Aorta (tissue), 5 donors: ENCODE data around the gene REXO1. TPM values are rescaled to one million over a fixed set of nuclear protein-coding genes. Genes with fewer than 3 reads are reported as not detected.
"Not testable (repeated sequence)": the region's sequence is repeated elsewhere in the genome, so short reads cannot be mapped to it uniquely, and the experiment has no call there.

Experiments used
- ATAC-seq: fragments of 200-7000 bp; cut with Tn5 transposase; one replicate; pipeline ENCODE4 v1.9.1; 2022; ENCODE audit warnings: moderate library complexity; ENCODE audit not compliant: low FRiP score
- DNase-seq, 2 donors: peaks; one replicate each; pipeline ENCODE4 v3.0.0-alpha.2; 2020
- H3K27ac ChIP-seq, 2 donors: one replicate each; pipeline ENCODE4 v1.5.1; 2013; ENCODE audit warnings: low read length in 2 of 2, mild to moderate bottlenecking in 2 of 2, moderate library complexity in 2 of 2, control low read depth in 1 of 2, inconsistent platforms in 1 of 2, low read depth in 1 of 2
- H3K27me3 ChIP-seq, 2 donors: one replicate each; pipeline ENCODE4 v1.6.1; 2013; ENCODE audit warnings: control low read depth in 1 of 2, low read length in 1 of 2, mild to moderate bottlenecking in 1 of 2, moderate library complexity in 1 of 2; ENCODE audit not compliant: insufficient read depth in 2 of 2, control insufficient read depth in 1 of 2
- H3K36me3 ChIP-seq, 2 donors: one replicate each; pipeline ENCODE4 v1.6.1; 2013; ENCODE audit warnings: control low read depth in 1 of 2, low read length in 1 of 2, mild to moderate bottlenecking in 1 of 2; ENCODE audit not compliant: insufficient read depth in 2 of 2, control insufficient read depth in 1 of 2
- H3K4me1 ChIP-seq, 2 donors: one replicate each; pipeline ENCODE4 v1.6.1; 2013; ENCODE audit warnings: low read length in 2 of 2, control low read depth in 1 of 2, mild to moderate bottlenecking in 1 of 2, moderate library complexity in 1 of 2; ENCODE audit not compliant: insufficient read depth in 2 of 2, control insufficient read depth in 1 of 2
- H3K4me3 ChIP-seq, 2 donors: one replicate each; pipeline ENCODE4 v1.5.1; 2013; ENCODE audit warnings: low read length in 2 of 2, control low read depth in 1 of 2, mild to moderate bottlenecking in 1 of 2
- H3K9me3 ChIP-seq: one replicate; pipeline ENCODE4 v1.6.1; 2013; ENCODE audit warnings: mild to moderate bottlenecking, low read length; ENCODE audit not compliant: control insufficient read depth
- WGBS, 2 donors: extraction: QIAGEN DNeasy Blood & Tissue Kit; methylation state at CpG; one replicate each; pipeline ENCODE4 v1.1.7; 2013; 5-methylcytosine and 5-hydroxymethylcytosine counted together
- intact Hi-C, 2 donors: fragments of 100-400 bp; cut with DNase I; formaldehyde crosslinking; loops; one replicate each; pipeline versions ENCODE4 v1.14.2 to v1.15.0; 2022
- polyA plus RNA-seq, 2 donors: library from polyadenylated mRNA; stranded (reverse); fragments of 200-250 nt; gene quantifications; one replicate each; pipeline ENCODE4 v1.2.3, GENCODE V29; 2013
- total RNA-seq, 2 donors: library from RNA; stranded (reverse); fragmentation: NEBNext Ultra II Directional; extraction: Animal tissue kit (Norgen Biotek cat#: 25700); gene quantifications; one replicate each; pipeline ENCODE4 v1.2.1, GENCODE V29; 2021
- donor health status: healthy with polysubstance abuse.
- donor health status: Bipolar disorder and iron deficiency.
- donor health status: DM: no; HTN: no; CAD: no.
- donor health status: DM: no; HTN: no; CAD: no.
- donor health status: DM: yes; HTN: yes; CAD: no.

REXO1 gene
- total and polyA plus RNA-seq, 4 donors, result 4.8 to 29.9 (median 26.7) TPM

DNA sequence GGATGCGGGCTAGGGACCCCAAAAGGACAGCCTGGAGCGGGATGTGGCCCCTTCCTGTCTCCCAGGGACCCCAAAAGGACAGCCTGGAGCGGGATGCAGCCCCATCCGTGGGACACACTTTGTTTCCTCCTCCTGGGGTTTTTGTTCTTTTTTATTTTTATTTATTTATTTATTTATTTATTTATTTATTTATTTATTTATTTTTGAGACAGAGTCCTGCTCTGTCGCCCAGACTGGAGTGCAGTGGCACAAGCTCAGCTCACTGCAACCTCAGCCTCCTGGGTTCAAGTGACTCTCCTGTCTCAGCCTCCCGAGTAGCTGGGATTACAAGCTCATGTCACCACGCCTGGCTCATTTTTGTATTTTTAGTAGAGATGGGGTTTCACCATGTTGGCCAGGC is 51.0 kb downstream of the REXO1 start:
- H3K36me3 ChIP-seq, DNase-seq, H3K9me3 ChIP-seq, H3K27ac ChIP-seq, intact Hi-C loops, H3K4me1 ChIP-seq, H3K4me3 ChIP-seq, H3K27me3 ChIP-seq, ATAC-seq: not testable (repeated sequence)
- WGBS, 2 donors, result 92 to 93% methylated on average over 7 of the region's 7 CpGs

DNA sequence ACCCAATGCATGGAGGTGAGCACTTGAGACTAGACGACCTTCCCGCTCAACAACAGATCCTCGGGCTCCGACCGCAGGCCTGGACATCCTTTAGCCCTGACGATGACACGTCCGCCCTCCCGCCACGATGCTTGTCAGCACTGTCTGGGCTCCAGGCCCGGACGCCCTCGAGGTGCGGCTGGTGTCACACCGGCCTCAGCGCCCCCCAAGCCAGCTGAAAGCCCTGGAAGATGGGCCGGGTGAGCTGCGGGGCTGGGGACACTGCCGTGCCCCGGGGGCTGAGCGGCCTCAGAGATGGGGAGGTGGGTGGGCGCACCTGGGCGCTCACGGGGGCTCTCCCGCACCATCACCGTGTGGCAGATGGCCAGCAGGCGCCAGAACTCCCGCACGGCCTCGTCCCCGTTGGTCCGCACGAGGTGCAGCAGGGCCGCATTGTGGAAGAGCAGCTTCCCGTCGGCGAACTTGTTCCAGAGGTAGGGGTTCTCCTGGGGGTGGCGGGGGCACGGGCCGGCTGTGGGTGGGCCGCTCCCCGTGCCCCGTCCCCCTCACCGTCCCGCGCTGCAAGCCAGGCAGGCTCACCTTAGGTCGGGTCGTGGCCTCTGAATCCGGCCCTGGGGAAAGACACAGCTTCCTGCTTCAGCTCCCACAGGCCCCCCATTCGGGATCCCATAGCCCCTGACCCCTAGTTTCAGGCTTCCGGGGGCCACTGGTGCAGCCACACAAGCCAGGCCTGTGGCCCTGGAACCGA is 51.7 kb downstream of the REXO1 start:
- DNase-seq (no peak), ATAC-seq (no peak)
- H3K4me3 ChIP-seq, result no peak overlapping the region
- intact Hi-C loops, result no loop called here
- H3K9me3 ChIP-seq, result no peaks in the 10 kb centered on the region
- H3K36me3 ChIP-seq, result no peaks in the 10 kb centered on the region
- no peaks in the 10 kb centered on the region for H3K27me3 ChIP-seq
- H3K27ac ChIP-seq, result no peak overlapping the region
- H3K4me1 ChIP-seq, result no peaks in the 10 kb centered on the region
- 55 to 58% methylated on average over 51 to 52 of the region's 52 CpGs for WGBS, 2 donors

DNA sequence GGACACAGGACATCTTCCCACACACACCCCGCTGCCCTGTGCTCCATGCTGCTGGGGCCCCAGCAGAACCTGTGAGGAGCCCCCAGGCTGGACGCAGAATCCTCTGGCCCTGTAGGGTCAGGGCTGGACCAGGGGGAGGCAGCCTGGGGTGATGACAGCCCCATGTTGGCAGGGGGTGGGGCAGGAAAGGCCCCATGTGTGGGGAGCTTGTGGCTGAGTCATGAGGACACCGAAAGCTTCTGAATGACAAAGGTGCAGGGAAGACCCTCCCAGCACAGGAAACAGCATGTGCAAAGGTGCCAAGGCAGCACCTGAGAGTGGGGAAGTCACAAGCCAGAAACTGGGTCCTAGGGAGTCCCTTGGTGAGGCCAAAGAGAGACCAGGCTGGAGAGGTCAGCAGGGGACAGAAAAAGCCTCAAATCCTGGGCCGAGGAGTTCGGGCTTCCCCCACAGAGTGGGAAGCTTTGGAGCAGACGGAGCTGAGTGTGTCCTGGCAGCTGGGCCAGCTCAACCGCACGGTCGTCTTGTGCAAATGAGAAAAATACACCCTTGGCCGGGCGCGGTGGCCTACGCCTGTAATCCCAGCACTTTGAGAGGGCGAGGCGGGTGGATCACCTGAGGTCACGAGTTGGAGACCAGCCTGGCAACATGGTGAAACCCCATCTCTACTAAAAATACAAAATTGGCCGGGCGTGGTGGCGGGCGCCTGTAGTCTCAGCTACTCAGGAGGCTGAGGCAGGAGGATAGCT is 53.7 kb downstream of the REXO1 start:
- no peak overlapping the region for H3K4me3 ChIP-seq
- no peaks in the 10 kb centered on the region for H3K27me3 ChIP-seq
- ATAC-seq (no peak), DNase-seq (no peak)
- WGBS, 2 donors, result 83 to 84% methylated on average over 20 of the region's 20 CpGs
- H3K27ac ChIP-seq, result no peak overlapping the region
- H3K9me3 ChIP-seq, result no peaks in the 10 kb centered on the region
- intact Hi-C loops, result no loop called here
- no peaks in the 10 kb centered on the region for H3K4me1 ChIP-seq
- H3K36me3 ChIP-seq, result no peaks in the 10 kb centered on the region

DNA sequence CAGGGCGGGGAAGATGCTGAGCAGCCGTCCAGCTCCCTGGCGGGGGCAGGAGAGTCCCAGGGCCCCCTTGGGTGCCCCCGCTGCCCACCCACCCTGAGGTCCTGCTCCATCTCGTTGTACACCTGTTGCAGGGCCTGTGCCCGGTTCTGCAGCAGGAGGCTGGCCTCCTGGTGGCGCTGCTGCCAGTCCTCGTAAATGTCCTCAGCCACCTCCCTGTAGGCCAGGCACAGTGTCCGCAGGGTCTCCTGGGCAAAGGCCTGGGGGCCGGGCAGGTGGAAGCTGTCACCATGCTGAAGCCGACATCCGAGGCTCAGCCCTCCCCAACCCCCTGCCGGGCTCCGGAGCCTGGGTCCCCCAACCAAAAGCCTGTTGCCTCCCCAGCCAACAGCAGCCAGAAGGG is 56.4 kb downstream of the REXO1 start:
- Histone ChIP-seq H3K27ac (no peak overlapping the region), H3K36me3 (no peaks in the 10 kb centered on the region), H3K9me3 (no peaks in the 10 kb centered on the region), H3K27me3 (no peaks in the 10 kb centered on the region), H3K4me1 (no peaks in the 10 kb centered on the region), H3K4me3 (no peak overlapping the region)
- intact Hi-C loops, result no loop called here
- ATAC-seq, result no peak
- 77 to 78% methylated on average over 14 of the region's 14 CpGs for WGBS, 2 donors
- DNase-seq, result no peak

DNA sequence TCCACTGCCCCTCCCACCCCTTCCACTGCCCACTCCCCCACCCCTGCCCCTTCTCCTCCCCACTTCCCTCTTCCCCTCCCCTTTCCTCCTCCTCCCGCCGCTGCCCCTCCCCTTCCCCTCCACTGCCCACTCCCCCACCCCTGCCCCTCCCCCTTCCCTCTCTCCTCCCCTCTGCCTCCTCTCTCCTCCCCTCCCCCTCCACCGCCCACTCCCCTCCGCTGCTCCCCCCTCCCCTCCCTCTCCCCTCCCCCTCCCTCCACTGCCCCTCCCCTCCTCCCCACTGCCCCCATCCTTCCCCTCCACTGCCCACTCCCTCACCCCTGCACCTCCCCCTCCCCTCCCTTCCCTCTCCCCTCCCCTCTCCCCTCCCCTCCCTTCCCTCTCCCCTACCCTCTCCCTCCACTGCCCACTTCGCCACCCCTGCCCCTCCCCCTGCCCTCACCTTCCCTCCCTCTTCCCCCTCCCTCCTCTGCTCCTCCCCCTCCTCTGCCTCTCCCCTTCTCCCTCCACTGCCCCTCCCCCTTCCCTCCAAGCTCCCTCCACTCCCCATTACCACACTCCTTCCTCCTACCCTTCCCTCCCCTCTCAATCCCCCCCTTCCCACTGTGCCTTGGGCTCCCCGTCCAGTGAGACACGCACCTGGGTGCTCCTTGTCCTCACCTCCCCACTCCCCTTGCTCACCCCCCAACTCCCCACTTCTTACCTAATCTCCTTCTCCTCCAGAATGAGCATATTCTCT is 58.1 kb downstream of the REXO1 start:
- Histone ChIP-seq H3K27ac (no peak overlapping the region), H3K9me3 (no peaks in the 10 kb centered on the region), H3K4me1 (no peaks in the 10 kb centered on the region), H3K27me3 (no peaks in the 10 kb centered on the region), H3K4me3 (no peak overlapping the region), H3K36me3 (no peaks in the 10 kb centered on the region)
- ATAC-seq, result no peak
- intact Hi-C loops, result no loop called here
- DNase-seq, result no peak
- WGBS, 2 donors, result 31 to 41% methylated on average over 3 to 6 of the region's 7 CpGs

DNA sequence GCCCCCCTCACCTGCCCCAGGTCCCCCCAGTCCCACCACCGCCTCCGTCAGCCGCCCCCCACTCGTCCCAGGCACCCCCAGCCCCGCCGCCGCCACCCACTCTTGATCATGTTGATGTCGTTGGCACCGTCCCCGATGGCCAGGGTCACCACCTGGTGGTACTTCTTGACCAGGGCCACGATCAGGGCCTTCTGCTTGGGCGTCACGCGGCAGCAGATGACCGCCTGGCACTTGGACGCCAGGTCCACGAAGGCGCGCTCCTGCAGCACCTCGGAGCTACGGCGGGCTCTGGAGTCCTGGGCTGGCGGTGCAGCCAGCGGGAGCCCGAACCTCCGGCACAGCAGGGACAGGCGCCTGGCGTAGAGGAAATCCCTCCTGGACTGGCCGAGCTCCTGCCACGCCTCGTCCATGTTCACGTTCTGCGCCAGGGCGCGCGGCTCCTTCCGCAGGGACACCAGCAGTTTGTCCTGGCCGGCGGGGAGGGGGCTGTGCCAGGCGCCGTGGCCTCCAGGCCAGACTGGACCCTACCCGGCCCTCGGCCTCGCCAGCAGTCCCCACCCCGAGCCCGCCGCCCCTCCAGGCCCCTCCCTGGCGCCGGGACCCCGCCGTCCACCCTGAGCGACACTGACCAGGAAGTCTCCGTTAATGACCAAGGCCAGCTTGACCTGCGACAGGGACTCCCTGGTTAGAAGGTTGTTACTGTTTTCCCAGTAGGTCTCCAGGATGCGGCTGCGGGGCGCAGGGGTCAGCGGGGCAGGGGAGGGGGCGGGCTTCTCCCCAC is 58.8 kb downstream of the REXO1 start:
- intact Hi-C loops, result loop anchor here in 1 of 2 donors (5.0 kb wide), 1 partner anchor 38 kb away; no protein-coding TSS in a partner anchor
- H3K9me3 ChIP-seq, result no peaks in the 10 kb centered on the region
- H3K27ac ChIP-seq, result no peak overlapping the region
- DNase-seq (no peak), ATAC-seq (no peak)
- H3K36me3 ChIP-seq, result no peaks in the 10 kb centered on the region
- H3K4me1 ChIP-seq, result no peaks in the 10 kb centered on the region
- no peaks in the 10 kb centered on the region for H3K27me3 ChIP-seq
- 7 to 17% methylated on average over 54 to 59 of the region's 59 CpGs for WGBS, 2 donors
- no peak overlapping the region for H3K4me3 ChIP-seq

DNA sequence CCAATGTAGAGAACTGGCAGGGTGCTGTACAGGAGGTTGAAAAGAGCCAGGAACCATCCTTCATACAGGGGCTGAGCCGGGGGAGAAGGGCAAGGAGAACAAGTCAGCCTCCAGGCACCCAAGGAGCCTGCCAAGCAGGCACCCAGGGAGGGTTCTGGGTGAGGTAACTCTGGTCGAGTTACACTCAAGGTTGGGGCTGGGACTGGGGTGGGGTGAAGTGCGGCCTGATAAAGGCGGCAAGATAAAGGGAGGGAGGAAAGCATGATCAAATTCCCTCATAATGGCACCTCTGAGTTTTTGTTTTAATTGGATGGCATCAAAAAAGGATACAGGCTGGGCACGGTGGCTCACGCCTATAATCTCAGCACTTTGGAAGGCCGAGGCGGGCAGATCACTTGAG is 61.2 kb downstream of the REXO1 start:
- 45% methylated on average over 8 of the region's 8 CpGs for WGBS, 2 donors
- Histone ChIP-seq H3K4me1 (no peaks in the 10 kb centered on the region), H3K27ac (no peak overlapping the region), H3K4me3 (no peak overlapping the region), H3K27me3 (peaks cover 0 to 1% of the 10 kb centered on the region in 2 donors), H3K36me3 (no peaks in the 10 kb centered on the region), H3K9me3 (peaks cover 6% of the 10 kb centered on the region)
- DNase-seq (no peak), ATAC-seq (no peak)
- intact Hi-C loops, result loop anchor here in 1 of 2 donors (5.0 kb wide), 1 partner anchor 40 kb away; no protein-coding TSS in a partner anchor

DNA sequence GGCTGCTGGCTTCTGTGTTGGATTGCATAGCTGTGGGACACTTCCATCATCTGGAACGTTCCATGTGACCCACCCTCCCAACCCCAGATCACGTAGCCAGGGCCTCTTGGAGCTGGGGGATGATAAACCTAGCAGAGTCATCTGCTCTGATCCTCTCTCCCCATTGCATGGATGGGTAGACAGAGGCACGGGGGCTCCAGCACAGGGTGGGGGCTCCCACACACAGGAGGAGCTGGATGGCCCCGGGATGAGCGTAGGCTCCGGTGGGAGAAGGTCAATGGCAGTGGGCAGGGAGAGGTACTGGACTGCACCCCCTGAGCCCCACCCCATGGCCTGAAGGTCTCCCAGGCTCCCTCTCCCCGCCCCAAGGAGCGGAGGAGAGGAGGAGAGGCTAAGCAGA is 61.6 kb downstream of the REXO1 start:
- Histone ChIP-seq H3K9me3 (peaks cover 10% of the 10 kb centered on the region), H3K4me3 (no peak overlapping the region), H3K27ac (no peak overlapping the region), H3K36me3 (no peaks in the 10 kb centered on the region), H3K4me1 (no peaks in the 10 kb centered on the region), H3K27me3 (peaks cover 0 to 3% of the 10 kb centered on the region in 2 donors)
- DNase-seq (no peak), ATAC-seq (no peak)
- WGBS, 2 donors, result 80 to 83% methylated on average over 7 to 8 of the region's 8 CpGs
- intact Hi-C loops, result loop anchor here in 1 of 2 donors (5.0 kb wide), 1 partner anchor 41 kb away; no protein-coding TSS in a partner anchor
